HG03575 (cell line): Measurements from ENCODE around the gene PDCD11.
"Not testable (repeated sequence)": the region's sequence is repeated elsewhere in the genome, so short reads cannot be mapped to it uniquely, and the experiment has no call there.

Experiments
- ATAC-seq: cut with Tn5 transposase; IDR thresholded peaks from one replicate; pipeline ENCODE4 v1.9.1; 2021; ENCODE audit not compliant: unreplicated experiment, insufficient number of reproducible peaks, low FRiP score; ENCODE audit errors: extremely low read depth

PDCD11 gene

DNA sequence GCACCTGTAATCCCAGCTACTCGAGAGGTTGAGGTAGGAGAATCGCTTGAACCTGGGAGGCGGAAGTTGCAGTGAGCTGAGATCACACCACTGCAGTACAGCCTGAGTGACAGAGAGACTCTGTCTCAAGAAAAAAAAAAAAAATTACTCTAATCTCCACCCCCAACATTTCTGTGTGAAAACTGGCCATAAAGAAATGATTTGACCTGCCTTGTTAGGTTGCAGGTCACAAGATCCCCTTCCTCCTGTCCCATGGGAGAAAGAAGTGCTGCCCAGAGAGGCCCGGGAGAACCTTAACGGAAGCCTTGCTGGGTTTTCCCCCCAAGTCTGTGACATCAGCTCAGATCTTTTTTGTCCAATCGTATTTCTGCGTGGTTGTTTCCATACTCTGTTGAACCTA is 71.0 kb downstream of the PDCD11 start:
- no peak for ATAC-seq

DNA sequence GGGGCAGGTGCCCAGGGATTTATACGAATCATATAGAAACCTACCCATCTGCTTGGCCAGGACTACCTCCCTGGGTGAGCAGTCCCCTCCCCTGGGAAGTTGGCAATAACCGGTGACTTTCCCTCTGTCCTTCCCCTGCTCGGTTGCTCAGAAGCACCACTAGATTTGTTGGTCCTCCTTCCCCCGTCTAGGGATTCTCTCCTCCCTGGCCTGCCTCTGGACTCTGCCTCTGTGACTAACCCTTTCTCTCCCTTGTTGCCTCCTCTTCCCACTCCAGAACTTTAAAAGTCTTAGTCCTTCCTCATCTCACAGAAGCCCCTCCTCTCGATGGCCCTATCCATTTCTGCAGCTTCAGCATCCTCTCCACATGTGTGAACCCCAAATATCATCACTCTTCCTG is 72.8 kb downstream of the PDCD11 start:
- ATAC-seq: no peak

DNA sequence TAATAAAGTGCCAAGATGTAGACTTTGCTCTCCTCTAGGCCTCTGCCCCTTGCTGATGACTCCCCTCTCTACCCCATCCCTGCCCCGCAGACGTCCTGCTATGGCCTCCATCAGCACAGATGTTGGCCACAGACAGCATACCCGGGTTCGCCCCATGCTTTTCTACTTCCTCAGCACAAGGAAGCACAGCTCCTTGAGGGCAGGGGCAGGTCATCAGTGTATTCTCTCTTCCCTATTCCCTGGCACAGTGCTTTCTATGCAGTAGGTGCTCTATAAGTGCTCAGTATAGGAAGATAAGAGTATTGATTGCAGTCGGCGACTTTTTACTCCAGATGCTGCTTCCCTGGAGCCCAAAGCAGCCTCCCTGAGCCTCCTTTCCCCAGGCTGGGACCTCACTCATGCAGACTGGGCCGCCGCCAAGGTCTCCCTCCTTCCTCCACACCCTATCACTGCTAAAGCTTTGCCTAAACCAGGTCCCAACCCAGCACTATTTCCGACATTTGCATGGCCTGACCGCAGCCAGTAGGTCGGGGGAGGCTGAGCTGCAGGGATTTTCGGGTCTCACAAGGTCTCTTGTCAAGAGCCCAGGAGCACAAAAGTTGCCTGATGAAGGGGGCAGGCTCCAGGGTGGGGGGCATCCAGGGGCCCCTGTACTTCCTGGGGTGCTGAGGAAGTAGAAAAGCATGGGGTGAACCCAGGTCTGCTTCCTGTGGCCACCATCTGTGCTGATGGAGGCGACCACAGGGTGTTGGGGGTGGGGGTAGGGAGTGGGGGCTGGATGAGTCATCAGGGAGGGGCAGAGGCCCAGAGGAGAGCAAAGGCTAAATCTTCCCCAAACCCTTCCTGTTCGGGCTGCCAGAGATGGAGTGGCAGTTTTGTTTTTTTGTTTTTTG is 74.6 kb downstream of the PDCD11 start:
- peak; percentile 47 for ATAC-seq

DNA sequence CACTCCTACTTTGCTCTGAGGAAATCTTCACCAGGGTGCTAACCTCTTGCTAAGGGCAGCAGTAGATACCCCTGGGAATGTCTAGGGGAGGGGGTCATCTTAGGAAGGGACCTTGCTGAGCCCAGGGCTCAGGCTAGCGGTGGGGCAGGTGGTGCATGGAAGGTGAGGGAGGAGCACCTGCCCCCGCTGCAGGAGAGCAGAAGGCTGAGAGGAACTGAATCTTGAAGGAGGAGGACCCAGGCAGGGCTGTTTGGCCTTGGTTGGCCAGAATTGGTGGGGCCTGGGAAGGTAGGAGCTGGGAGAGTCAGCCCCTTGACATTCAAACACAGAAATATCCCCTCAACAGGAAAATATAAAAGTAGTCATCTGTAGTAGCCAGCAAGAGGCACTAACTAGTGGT is 75.6 kb downstream of the PDCD11 start:
- no peak for ATAC-seq

DNA sequence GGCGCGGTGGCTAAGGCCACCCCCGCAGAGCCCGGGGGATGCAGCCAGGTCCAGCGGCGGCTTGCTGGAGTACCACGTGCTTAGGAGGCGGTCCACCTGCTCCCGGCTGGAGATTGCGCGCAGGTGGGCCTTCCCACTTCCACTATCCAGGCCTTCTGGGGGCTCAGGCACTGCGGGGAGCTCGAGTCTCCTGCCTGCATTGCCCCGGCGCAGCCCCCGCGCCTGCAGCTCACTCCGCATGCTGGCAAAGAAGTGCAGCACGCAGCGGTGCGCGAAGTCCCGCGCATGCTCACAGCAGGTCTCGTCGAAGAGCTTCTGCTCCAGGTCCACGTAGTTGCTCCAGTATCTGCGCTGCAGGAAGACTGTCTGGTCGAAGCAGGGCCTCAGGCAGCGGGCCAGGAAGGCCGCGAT is 76.8 kb downstream of the PDCD11 start:
- ATAC-seq: no peak

DNA sequence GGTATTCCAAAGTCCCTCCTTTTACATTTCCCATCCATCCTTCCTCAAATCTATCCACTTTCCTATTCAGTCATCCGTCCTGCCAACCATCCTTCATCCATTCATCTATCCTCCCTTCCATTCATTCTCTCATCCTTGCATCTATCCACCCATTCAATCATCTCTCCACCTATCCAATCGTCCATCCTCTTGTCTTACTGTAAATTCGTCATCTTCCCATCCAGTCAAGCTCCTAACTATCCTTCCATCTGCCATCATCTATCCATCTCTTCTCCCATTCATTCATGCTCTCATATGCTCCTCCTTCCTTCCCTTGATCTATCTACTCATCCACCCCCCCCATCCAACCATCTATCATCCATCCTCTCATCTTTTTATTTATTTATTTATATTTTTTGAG is 77.7 kb downstream of the PDCD11 start:
- ATAC-seq: no peak

DNA sequence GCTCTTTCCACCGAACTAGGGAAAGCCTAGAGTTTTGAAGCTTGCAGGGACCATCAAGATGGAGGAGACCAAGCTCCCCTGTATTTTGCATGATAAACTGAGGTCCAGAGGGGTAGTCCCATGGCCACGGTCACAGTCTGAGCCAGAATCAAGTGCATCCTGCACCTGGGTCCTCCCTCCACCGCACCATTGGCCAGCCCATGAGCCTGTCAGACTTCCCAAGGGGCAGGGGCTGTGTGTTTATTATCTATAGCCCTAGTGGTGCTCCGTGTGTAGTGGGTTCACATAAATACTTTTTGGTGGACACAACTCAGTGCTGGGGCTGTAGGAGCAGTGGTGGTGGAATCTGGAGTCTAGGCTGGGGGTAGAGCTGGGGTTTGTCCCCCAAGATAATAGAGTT is 79.0 kb downstream of the PDCD11 start:
- ATAC-seq: no peak

DNA sequence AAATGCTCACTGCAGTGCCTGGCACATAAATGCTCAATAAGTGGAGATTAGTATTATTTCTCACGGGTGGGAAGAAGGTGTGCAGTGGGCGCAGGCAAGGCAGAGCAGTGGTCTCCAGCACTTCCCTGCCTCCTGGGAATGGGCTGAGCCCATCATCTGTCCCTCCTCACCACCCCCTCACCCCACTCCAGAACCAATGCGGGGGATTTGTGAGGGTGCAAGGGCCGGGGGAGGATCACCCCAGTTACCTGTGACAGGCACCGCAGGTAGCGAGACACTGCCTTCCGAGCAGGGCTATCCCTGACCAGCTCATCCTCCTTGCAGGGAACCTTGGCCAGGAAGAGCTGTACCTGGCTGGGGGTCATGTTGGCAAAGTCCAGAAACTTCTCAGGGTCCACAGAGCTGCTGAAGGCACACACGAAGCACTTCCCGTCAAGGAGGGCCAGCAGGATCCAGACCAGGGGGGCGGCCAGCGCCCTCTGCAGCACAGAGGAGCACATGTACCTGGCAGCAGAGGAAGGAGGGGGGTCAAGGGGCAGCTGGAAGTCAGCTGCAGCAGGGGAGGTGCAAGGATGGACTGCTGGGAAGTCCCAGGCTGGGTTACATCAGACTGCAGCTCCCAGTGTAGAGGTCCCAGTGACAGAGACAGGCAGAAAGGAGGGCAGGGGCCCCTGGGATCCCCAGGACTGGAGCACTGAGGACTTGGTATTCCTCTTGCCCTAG is 79.8 kb downstream of the PDCD11 start:
- ATAC-seq: no peak

DNA sequence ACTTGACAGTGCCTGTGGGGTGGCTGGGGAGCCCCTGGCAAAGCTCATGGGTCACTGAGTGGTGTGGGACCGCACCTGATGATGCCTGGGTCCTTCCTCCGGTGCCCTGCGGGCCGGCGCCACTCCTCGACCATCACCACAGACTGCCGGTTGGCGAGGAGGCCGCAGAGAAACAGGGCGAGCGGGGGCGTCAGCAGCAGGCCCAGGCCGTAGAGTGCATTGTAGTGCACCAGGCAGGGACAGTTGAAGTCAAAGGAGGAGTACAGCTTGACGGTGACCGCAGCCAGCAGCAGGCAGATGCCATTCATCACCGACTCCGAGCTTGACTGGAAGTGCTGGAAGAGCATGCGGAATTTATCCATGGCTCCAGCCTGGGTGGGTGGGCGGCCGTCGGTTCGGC is 82.2 kb downstream of the PDCD11 start:
- no peak for ATAC-seq

DNA sequence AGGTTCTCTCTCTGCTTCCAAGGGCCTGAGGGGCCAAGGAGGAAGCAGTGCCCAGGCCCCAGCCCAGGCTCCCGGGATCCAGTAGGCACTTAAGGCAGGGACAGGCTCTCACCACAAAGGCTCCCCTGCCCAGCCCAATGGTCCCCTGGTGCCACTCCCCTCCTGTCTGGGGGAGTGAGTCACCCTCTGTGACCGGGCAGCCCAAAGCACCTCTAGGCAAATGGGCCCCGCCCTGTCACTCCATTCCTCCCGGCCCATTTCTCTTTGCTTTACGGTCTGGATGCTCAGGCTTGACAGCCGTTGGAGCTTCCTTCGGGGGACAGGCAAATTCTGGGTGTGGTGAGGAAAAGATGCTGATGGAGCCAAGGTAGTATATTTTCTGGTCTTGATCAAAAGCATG is 82.7 kb downstream of the PDCD11 start, which contains the start of gene CALHM3:
Gene CALHM3, minus strand, starts transcription at position 106 of the 400 bp plus-strand sequence. CDS start 208 bp downstream, outside the sequence.
- no peak for ATAC-seq

DNA sequence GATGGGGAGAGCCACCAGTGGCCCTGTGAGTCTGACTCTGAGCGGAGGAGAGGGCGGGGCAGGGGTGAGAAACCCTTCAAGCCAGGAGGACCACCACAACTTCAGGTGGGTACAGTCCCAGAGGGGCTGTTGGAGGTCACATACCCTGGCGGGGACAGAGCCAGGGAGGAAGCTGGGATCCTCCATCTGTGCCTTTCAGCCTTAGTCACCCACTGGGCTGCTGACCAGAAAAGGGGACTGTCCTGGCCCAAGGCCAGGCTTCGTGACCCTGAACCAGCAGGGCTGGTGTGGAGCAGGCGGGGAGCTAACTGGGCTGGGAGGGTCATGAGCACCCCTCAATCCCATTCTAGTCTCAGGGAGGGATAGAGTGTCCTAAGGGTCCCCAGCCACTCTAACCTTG is 84.1 kb downstream of the PDCD11 start:
- no peak for ATAC-seq

DNA sequence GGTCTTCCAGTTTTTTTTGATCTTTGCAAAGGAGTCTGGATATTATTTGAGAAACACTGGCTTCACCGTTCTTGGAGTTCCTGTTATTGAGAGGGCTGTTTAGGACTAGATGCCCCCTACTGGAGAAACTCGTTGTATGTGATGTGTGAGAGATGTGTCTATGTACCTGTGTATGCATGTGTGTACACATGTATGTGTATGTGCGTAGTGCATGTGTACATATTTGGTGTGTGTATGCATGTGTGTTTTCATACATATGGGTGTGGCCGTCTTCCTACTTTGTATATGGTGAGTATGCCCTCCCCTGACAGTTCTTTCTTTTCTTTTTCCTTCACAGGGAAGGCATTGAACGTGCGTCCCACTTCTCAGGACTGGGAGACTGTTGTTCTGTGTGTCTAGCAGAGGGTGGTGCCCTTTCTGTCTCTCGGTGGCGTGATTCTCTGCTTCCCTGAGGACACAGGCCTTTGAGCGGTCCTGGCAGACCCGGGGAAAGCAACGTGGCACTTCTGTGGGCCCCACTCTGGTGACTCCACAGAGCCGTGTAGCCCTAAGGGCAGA is 85.6 kb downstream of the PDCD11 start:
- no peak for ATAC-seq

DNA sequence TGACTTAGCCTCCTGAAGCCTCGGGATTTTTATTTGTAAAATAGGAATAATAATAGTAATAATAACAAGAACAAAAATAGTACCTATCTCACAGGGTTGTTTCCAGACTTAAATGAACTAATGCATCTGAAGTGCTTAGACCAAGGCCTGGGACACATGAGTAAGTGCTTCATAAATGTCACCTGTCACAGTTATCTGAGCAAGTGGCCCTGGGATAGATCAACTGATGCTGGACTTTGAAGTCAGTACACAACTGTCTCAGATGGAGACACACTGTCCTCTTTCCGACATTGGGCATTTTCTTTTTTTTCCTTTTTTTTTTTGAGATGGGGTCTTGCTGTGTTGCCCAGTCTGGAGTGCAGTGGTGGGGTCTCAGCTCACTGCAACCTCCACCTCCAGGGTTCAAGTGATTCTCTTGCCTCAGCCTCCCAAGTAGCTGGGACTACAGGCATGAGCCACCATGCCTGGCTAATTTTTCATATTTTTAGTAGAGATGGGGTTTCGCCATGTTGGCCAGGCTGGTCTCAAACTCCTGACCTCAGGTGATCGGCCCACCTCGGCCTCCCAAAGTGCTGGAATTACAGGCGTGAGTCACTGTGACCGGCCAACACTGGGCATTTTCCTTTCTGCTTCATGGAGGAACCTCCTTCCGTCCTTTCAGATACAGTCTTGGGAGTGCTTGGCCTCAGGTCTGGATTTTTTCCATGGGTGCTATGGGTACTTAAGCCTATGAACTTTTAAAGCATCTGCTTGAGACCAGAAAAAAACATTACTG is 90.4 kb downstream of the PDCD11 start:
- ATAC-seq: not testable (repeated sequence)

DNA sequence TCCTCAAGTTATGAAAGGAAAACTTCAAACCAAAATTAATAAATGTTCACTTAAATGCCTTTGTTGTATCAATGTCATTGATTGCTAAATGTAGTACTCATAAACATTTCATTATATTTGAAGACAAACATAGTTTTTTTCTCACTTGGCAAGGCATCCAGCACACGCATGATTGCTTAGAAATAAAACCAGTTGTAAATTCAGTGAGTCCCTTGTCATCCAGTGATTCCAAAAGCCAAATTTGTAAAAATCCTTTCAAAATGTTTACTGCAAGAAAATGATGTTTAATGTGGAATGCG is 90.9 kb downstream of the PDCD11 start:
- ATAC-seq: no peak

DNA sequence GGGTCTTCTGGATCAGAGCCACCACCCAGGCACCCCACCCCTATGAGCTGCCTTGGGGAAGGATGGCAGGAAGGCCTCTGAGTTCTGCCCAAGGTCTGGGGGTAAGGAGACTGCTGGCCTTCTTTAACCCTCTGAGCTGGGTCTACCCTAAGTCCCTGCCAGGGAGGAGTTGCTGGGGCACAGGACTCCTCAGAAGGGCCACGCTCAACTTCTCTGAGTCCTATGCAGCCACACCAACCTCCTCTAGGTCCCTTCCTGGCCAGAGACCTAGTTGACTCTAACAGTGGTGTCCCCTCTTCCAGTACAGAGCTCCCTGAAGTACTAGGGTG is 94.5 kb downstream of the PDCD11 start:
- ATAC-seq: no peak

DNA sequence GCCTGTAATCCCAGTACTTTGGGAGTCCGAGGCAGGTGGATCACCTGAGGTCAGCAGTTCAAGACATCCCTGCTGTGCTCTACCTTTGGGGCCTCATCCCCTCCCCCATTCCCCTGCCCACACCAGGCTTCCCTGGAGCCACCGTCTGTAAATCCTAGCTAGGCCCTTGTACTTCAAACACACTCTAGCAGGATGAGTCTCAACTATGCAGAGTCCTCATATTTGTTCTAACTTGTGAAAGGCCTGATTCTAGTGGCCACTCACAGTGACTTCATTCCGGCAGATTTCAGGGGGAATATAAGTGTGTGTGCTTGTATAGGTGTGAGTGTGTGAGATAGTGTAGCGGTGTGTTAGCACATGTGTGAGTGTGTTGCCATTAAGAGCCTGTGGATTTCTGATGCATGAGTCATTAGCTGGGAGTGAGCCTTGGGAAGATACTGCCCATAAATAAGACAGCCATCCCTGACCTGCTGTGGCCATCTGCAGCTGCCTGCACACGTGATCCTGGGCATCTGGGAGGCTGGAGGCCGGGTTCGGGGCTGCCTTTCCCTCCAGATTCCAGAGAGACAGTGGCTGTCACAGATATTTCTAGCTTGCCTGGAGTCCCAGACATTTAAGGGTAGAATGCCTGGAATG is 95.4 kb downstream of the PDCD11 start:
- no peak for ATAC-seq

DNA sequence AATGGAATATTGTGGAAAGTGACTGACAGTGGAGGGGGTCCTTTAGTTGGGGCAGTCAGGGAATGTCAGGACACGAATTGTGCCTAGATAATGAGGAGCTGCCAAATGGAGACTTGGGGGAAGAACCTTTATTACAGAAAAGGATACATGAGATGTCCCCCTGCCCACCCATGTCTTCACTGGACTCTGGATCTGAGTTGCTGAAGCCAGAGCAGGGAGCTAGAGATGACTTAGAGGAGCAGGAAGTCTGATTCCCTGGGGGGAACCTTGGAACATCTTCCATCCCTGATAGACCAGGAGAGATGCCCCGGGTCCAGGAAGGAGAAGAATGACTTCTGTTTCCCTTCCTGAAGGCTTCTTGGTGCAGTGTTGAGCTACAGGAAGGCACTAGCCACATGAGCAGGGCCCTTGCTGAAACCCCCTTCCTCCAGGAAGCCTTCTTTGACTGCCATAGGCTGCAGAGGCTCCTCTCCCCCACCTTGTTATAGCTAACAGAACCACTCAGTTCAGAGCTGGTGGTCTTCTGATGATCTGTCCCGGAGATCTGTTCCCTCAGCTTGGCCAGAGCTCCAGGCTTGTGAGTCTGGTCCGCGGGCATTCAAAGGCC is 96.3 kb downstream of the PDCD11 start:
- no peak for ATAC-seq

DNA sequence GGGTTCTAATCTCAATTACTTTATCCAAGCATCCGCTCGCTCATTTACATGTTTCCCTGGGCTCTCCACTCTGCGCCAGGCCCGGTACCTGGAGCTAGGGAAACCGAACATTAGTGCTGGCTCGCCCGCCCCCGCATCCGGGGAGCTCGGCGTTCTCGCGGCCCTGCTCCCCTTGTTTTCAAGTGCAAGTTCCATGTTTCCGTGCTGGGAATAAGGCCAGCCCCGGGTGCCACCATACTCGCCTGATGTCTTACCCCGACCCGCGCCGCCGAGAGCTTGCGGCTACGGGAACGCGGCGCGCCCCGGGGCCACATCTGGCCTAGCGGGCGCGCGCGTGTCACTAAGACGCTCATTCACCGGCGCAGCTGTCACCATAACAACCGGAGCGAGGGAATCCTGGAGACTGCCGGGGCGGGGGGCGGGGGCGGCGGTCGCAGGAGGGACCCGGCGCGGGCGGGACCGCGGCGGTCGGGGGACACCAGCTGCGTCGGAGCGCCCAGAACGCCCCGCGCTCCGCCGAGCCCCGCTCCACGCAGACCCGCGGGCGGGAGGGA is 97.0 kb downstream of the PDCD11 start, which contains the start of gene NEURL1:
Gene NEURL1, plus strand, starts transcription at position 344 of the 554 bp plus-strand sequence. CDS start 683 bp downstream, outside the sequence.
- no peak for ATAC-seq
